HL-60/S4 treated with retinoic acid at 250 ng/mL for 4 days and 3 days (cell line): Measurements from ENCODE around the gene NLE1.
"Not testable (repeated sequence)": the region's sequence is repeated elsewhere in the genome, so short reads cannot be mapped to it uniquely, and the experiment has no call there.

Experiments
- in situ Hi-C: fragments of 300-500 bp; cut with MboI; formaldehyde crosslinking; loops from 2 replicates; pipeline ENCODE4 v1.7.0; 2022; ENCODE audit warnings: low sequenced_read_pairs

Gene NLE1

DNA sequence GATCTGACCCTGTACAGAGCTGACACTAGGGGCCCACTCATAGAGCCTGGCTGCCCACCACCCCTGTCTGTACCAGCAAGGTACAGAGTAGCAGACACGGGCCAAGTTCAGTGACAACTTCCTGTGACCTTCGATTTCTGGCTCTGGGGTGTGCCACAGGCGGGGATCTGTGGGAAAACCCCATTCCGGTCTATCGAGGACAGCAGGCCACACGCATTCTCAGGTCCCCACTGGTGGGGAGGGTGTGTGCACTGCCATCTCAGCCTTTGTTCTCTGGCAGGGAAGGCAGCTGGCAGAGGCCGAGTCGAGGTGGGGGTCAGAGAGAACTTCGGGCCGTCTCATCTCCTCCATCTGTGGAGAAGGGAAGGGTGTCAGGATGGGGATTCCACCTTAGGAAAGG lies 10.0 kb downstream of the NLE1 start:
- in situ Hi-C loops, result no loop called here

DNA sequence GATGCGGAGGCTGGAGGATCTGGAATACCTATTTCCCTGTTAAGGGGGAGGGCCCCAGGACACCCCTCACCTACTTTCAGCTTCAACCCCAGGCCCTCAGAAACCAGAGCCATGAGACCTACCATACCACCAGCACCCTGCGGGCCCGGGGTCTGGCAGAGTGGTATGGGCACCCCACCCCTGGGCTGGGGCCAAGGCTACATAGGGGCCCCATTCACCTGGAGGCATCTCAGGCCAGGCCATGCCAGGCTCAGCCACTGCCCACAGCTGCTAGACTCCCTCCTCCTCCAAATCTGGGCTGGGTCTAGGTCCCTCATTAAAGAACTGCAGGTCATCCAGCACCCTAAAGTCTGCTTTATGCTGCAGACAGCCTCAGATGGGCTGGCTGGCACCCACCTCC lies 11.7 kb downstream of the NLE1 start:
- in situ Hi-C loops, result no loop called here

DNA sequence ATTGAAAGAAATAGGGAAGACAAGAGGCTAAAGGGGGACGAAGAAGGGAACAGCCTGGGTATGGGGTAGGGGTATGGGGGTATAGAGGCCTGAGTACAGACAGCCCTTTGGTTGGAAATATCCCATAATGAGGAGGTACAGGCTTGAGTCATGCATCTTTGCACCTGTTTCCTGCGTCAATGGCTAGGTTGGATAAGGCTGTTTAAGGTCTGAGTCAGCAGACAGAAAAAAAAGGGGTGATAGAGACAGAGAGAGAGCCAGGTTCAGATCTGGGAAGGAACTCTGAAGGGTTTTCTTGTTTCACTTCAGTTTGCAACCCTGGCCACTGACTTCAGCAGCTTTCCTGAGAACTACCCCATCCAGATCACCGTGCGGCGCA lies 12.1 kb downstream of the NLE1 start:
- in situ Hi-C loops, result loop anchor here (10.0 kb wide), 1 partner anchor 135 kb away; no protein-coding TSS in a partner anchor

DNA sequence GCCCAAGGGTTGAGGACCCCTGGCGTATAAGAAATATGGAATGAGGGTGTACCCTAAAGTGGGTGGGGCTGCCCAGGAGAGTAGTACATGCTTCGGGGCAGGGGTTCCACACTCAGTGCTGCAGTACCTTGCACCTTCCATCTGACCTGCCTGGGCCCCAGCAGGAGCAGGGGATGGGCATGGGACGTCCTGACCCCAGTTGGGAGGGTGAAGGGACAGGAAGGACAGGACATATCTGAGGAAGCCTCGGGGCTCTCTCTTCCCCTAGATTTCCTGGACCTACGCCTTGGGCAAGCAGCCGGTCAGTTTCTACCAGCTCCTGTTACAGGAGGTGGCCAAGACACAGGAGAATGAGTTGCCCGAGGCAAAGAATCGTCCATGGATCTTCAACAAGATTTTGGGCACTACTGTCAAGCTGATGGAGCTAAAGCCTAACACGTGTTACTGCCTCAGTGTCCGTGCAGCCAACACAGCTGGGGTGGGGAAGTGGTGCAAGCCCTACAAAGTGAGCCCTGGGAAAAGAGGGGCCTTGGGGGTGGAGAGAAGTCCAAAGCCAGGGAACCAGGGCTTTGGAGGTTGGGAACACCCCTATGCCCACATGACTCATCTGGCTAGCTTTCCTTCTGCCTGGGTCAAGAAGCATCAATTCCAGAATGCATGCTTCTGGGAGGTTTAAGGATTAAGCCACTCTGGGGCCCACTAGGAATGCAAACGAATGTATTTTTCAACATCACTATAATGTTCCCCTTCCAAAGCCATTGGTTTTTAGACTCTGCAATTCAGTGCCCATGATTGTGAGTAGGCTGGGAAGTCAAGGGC lies 12.7 kb downstream of the NLE1 start:
- in situ Hi-C loops, result loop anchor here (10.0 kb wide), 1 partner anchor 135 kb away; no protein-coding TSS in a partner anchor

DNA sequence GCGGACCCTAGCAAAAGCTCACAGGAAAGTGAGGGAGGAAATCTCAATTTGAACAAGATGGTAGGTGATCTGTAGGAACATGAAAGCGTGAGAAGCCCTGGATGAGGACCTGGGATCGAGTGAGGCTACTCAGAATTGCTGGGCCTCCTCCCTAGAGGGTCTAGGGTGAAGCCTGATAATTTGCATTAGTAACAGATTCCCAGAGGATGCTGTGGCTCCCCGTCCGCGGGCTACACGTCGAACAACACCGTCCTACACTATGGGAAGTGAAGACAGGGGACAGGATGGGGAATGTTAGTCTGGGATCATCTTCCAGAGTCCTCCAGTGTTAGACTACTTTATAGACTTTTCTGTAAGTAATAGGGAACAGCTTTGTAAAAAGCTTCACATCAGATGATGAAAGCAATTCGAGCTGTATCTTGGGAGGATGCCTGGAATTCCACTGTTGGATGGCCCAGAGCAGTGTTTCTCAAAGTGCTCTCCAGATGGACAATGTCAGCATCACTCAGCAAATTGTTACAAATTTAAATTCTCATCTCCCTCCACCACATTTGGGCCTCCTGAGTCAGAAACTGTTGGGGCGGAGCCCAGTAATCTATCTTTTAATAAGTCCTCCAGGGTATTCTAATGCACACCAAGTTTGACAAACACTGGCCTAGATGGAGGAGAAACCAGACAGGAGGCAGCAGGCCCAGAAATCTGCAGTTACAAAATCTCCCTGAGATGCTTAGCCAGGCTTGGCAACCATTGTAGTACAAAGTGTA lies 14.2 kb downstream of the NLE1 start:
- in situ Hi-C loops, result loop anchor here (10.0 kb wide), 1 partner anchor 133 kb away; no protein-coding TSS in a partner anchor

DNA sequence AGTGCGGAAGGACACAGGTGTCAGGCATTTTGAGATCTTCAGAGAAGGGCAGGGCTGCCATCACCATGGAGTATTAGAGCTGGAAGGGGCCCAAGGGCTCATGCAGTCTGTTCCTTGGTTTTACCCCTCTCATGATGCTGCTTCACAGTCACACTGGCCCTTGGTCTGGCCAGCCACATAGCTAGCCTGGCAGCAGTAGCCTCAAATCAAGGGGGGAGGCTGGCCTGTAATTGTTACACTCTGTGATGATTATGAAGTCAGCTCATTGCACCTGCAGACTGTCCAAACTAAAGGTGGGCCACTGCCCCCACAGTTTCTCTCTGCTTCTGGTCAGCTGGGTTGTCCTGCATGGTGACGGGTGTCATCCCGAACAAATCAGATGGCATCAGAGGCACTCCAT lies 20.8 kb downstream of the NLE1 start, which contains the start of gene FNDC8:
Gene FNDC8, plus strand, starts transcription at position 301 of the 400 bp plus-strand sequence. Its CDS starts 79 bp downstream, at position 380.
- in situ Hi-C loops, result loop anchor here (10.0 to 25.0 kb wide), 2 partner anchors 127 to 584 kb away; no protein-coding TSS in a partner anchor

DNA sequence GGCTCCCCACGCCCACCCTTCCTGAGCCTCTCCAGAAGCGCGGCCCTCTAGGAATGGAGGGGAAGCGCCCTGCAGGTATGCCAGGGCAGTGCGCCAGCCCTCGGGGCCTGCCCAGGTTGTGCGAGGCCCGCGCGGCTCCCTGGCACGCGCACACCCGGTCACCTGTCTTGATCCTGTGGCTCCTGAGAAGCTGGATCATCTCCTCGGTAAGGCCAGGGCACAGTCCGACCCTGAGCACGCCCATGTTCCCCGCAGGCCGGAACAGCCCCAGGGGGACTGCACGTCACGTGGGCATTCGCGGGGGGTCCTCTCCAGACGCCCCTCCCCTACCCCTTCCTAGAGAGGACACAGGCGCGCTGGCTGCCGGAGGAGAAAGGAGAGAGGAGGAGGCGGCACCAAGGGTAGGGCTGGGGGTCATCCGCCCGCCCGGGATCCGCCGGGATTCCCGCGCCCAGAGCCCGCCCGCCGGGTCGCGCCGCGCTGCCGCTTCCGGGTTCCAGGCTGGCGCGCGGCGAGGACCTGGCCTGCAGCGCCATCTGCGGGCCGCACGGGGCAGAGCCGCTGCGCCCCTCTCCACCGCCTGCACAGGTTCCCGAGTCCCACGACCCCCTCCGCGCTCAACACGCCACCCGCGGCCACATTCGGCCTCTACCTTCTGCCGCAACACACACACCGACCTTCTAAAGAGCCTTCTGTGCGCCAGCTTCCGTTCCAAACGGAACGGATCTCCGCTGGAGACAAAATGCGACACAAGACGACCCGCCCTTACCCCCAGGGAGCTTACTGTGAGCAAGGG lies 22.5 kb downstream of the NLE1 start, which contains the start of gene RAD51D:
Gene RAD51D, minus strand, starts transcription at position 491 of the 796 bp plus-strand sequence. Its CDS starts 247 bp downstream, at position 244.
- in situ Hi-C loops, result loop anchor here (10.0 to 25.0 kb wide), 2 partner anchors 125 to 582 kb away; no protein-coding TSS in a partner anchor

DNA sequence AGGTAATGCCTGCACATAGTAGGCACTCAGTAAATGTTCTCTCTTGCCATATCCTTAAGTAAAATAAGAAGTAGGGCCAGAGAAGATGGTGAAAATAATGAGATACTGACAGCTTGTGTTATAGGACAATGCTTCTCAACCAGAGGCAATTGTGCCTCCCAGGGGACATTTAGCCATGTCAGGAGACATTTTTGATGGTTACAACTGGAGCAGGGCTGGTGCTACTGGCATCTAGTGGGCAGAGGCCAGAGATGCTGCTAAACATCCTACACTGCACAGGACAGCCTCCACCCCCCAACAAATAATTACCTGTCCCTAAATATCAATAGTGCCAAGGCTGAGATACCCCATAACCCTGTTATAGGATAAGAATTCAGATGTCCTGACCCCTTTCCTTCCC lies 24.1 kb downstream of the NLE1 start:
- in situ Hi-C loops, result loop anchor here (25.0 kb wide), 1 partner anchor 581 kb away; no protein-coding TSS in a partner anchor

DNA sequence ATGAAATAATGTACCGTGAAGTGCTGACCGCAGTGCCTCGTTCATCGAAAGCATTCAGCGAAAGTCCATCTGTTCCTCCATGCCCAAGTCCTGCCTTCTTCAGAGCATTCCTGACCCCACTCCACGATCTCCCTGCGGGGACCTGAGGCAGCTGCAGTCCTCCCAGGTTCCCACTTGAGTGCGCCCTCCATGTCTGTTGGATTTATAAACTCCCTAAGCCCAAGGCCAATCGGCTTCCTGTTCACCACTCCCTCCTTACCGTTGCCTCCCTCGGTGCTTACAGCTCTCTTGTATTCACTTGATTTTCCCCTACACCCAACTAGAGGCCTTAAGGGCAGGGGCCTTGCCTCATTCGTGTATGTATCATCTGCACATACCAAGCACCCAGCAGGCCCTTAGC lies 25.3 kb downstream of the NLE1 start:
- in situ Hi-C loops, result loop anchor here (25.0 kb wide), 1 partner anchor 580 kb away; no protein-coding TSS in a partner anchor

DNA sequence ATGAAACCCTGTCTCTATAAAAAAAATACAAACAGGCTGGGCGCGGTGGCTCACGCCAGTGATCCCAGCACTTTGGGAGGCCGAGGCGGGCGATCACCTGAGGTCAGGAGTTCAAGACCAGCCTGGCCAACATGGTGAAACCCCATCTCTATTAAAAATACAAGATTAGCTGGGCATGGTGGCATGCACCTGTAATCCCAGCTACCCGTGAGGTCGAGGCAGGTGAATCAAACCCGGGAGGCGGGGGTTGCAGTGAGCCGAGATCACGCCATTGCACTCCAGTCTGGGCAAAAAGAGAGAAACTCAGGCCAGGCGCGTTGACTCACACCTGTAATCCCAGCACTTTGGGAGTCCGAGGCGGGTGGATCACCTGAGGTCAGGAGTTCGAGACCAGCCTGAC lies 31.3 kb downstream of the NLE1 start:
- in situ Hi-C loops, result loop anchor here (25.0 kb wide), 1 partner anchor 573 kb away; no protein-coding TSS in a partner anchor

DNA sequence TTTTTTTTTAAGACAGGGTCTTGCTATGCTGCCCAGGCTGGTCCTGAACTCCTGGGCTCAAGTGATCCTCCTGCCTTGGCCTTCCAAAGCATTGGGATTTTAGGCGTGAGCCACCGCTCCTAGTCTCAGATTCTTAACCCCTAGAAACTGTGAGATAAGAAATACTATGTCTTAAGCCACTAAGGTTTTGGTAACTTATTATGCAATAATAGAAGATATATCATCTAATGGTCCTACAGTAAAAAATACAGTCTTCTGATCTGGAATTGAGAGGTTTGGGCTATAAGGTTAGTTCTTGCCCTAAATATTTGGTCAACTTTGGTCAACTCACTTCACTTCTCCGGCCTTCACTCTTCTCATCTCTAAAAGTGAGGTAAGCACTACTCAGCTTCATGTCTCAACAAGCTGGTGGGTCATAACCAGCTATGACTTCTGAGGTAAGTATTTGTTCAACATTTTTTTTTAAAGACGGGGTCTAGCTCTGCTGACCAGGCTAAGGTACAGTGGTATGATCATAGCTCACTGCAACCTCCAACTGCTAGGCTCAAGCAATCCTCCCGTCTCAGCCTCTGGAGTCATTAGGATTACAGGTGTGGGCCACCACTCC lies 37.2 kb downstream of the NLE1 start:
- in situ Hi-C loops, result loop anchor here (25.0 kb wide), 1 partner anchor 568 kb away; no protein-coding TSS in a partner anchor

DNA sequence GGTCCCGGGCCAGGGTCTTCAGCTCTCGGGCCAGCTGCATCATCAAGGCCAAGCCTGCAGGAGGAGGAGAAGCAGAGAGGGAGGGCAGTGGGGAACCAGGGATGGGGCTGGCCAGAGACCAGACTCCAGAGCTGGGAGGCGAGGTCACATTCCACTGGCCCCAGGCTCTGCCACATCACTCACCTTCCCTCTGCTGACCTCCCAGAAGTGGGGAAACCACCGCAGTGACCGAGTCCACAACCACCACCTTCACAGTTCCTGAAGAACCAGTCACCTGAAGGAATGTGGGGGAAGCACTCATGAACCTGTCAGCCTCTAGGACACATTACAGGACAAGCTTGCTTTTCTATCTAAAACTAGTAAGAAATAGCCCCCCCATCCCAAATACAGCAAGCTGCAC lies 38.8 kb downstream of the NLE1 start:
- in situ Hi-C loops, result loop anchor here (25.0 kb wide), 1 partner anchor 566 kb away; no protein-coding TSS in a partner anchor

DNA sequence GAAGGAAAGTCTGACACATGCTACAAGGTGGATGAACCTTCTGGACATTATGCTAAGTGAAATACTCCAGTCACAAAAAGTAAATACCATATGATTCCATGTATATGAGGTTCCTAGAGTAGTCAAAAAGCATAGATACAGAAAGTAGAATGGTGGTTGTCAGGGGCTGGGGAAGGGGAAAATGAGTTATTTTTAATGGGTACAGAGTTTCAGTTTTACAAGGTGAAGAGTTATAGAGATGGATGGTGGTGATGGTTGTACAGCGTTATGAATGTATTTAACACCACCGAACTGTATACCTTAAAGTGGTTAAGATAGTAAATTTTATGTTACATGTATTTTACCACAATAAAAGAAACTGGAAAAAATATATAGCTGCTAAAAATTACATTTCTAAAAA lies 40.4 kb downstream of the NLE1 start:
- in situ Hi-C loops, result loop anchor here (25.0 kb wide), 1 partner anchor 564 kb away; no protein-coding TSS in a partner anchor

DNA sequence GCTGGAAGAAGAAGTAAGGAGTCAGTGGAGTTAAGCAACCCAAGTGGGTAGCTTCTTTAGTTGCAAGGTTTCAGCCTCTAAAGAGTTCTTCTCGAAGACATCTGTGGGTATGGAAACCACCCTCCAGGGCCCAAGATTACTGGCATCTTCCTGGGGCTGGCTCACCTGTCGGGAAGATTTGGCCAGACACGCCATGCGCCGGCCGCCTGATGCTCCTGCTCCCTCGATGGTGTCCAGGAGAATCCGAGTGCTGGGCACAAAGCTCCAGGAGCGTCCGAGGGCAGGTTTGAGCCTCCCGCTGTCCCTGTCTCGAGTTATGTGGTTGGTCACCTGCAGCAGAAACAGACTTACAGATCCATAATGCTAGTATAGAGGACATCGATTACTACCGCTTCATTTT lies 41.1 kb downstream of the NLE1 start:
- in situ Hi-C loops, result loop anchor here (25.0 kb wide), 1 partner anchor 564 kb away; no protein-coding TSS in a partner anchor

DNA sequence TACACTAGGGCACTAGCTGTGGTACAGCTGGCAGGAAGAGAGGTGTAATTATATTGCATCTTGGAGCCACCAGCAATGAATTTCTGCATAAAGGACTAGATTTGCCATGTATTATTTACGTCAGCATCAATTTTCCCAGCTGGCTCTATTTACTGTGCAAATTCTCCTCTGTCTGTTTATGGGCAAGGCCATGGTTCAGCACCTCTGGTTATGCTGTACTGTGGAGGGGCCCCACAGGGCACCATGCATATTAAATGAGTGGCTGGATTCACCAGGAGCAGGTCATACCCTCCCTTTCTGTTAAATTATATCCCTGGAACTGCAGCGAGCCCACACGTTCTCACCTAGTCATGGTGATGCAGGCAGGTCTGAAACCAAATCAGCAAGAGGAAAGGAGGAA lies 42.2 kb downstream of the NLE1 start:
- in situ Hi-C loops, result loop anchor here (25.0 kb wide), 1 partner anchor 563 kb away; no protein-coding TSS in a partner anchor

DNA sequence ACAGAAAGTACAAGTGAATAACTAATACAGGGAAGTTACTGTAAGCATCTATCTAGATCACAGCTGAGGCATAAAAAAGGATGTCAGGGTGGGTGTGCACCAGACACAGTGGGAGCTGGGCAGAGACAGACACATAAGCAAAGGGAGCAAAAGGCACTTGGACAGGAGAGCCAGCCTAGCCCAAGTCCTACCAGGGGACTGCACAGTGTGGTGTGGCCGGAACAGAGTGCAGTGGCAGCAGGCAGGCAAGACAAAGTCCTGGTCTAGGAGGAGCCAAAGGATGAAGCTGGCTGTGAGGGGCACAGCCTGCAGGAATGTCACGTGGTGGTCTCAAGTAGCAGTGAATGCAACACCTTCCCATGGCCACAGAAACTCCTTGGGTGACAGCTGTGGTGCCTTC lies 44.3 kb downstream of the NLE1 start:
- in situ Hi-C loops, result no loop called here

DNA sequence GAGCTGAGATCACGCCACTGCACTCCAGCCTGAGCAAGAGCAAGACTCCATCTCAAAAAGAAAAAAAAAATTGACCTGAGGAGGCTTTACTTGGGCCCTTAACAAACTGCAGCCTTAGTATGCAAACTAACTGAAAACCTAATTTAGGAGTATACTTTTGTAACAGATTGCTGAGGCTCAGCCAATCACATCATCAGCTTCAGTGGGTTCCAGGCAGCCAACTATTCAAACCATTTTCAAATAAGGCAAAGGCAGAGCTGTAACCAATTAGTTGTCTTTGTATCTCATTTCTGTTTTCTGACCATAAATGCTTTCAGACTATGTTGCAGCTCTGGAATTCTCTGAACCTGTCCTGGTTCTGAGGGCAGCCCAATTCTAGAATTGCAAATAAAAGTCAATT lies 46.4 kb downstream of the NLE1 start:
- in situ Hi-C loops, result no loop called here

DNA sequence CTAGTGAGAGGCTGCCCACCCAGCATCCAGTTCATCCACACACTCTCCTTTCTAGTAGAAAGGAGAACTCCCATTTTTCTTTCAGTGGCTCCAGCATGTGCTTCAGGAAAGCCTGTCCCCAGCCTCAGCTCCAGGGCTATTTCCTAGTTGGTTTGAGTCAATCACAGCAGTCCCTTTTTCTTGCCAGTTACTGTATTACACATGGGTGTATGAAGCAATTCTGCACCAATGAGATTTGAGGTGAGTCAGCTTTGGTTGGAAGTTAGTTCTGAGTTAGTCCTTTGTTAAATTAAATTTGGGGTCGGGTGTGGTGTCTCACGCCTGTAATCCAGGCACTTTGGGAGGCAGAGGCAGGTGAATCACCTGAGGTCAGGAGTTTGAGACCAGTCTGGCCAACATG lies 47.2 kb downstream of the NLE1 start:
- in situ Hi-C loops, result no loop called here

DNA sequence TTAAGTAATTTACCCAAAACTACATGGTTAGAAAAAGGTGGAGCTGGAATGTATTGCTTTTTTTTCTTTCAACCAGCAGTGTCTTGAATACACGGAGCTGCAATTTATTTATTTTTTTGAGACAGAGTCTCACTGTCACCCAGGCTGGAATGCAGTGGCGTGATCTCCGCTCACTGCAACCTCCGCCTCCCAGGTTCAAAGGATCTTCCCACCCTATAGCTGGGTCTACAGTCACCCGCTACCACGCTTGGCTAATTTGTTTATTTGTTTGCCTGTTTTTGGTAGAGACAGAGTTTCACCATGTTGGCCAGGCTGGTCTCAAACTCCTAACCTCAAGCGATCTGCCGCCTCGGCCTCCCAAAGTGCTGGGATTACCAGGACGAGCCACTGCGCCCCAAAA lies 51.4 kb downstream of the NLE1 start:
- in situ Hi-C loops, result not testable (repeated sequence)
